ENCODE data around the gene B4GALNT4. TPM values are rescaled to one million over a fixed set of nuclear protein-coding genes. Genes with fewer than 3 reads are reported as not detected.

Gene B4GALNT4
- total RNA-seq, 1 experiment from 2014 or later: 88.0 TPM

- Mint-ChIP-seq H3K27ac (no peak overlapping the region), H3K4me1 (no peaks in the 10 kb centered on the region), H3K9me3 (peaks cover under 1% of the 10 kb centered on the region; the same call in 1 of the 2 replicates), H3K27me3 (ENCODE audit: low read depth) (peaks cover 6% of the 10 kb centered on the region), H3K36me3 (peaks cover 4% of the 10 kb centered on the region), H3K4me3 (no peak overlapping the region)
- POLR2A ChIA-PET: interaction anchor here (0.9 kb wide), 1 partner anchor 10 kb away, joined by 3 read pairs; the partner anchor contains the start of gene PKP3
- TF ChIP-seq CREB1 (CRISPR knock-in tag; IDR thresholded peaks at IDR 0.05) (no peak), FOXK1 (CRISPR knock-in tag; IDR thresholded peaks at IDR 0.05) (no peak), SP1 (CRISPR knock-in tag; conservative IDR thresholded peaks at IDR 0.05) (no peak), KAT7 (CRISPR knock-in tag; IDR thresholded peaks at IDR 0.05; ENCODE audit: borderline replicate concordance) (no peak), ZNF121 (CRISPR knock-in tag; IDR thresholded peaks at IDR 0.05) (no peak), SMAD4 (CRISPR knock-in tag; IDR thresholded peaks at IDR 0.05) (no peak), CREM (CRISPR knock-in tag; IDR thresholded peaks at IDR 0.05) (no peak), TCF7 (CRISPR knock-in tag; IDR thresholded peaks at IDR 0.05; ENCODE audit: low read depth) (no peak), SOX15 (CRISPR knock-in tag; IDR thresholded peaks at IDR 0.05) (no peak), ATF1 (CRISPR knock-in tag; IDR thresholded peaks at IDR 0.05) (no peak), ETV6 (CRISPR knock-in tag; IDR thresholded peaks at IDR 0.05) (no peak), ZNF138 (CRISPR knock-in tag; conservative IDR thresholded peaks at IDR 0.05) (no peak), RORB (CRISPR knock-in tag; IDR thresholded peaks at IDR 0.05) (no peak), TP53 (CRISPR knock-in tag; IDR thresholded peaks at IDR 0.05) (no peak), SMAD3 (CRISPR knock-in tag; IDR thresholded peaks at IDR 0.05; ENCODE audit: borderline replicate concordance) (no peak), ZNF671 (CRISPR knock-in tag; IDR thresholded peaks at IDR 0.05) (no peak)
- TF ChIP-seq, protein P1, sequence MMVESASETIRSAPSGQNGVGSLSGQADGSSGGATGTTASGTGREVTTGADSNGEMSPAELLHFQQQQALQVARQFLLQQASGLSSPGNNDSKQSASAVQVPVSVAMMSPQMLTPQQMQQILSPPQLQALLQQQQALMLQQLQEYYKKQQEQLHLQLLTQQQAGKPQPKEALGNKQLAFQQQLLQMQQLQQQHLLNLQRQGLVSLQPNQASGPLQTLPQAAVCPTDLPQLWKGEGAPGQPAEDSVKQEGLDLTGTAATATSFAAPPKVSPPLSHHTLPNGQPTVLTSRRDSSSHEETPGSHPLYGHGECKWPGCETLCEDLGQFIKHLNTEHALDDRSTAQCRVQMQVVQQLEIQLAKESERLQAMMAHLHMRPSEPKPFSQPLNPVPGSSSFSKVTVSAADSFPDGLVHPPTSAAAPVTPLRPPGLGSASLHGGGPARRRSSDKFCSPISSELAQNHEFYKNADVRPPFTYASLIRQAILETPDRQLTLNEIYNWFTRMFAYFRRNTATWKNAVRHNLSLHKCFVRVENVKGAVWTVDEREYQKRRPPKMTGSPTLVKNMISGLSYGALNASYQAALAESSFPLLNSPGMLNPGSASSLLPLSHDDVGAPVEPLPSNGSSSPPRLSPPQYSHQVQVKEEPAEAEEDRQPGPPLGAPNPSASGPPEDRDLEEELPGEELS (CRISPR knock-in tag; IDR thresholded peaks at IDR 0.05): no peak
- TF ChIP-seq, protein P2, sequence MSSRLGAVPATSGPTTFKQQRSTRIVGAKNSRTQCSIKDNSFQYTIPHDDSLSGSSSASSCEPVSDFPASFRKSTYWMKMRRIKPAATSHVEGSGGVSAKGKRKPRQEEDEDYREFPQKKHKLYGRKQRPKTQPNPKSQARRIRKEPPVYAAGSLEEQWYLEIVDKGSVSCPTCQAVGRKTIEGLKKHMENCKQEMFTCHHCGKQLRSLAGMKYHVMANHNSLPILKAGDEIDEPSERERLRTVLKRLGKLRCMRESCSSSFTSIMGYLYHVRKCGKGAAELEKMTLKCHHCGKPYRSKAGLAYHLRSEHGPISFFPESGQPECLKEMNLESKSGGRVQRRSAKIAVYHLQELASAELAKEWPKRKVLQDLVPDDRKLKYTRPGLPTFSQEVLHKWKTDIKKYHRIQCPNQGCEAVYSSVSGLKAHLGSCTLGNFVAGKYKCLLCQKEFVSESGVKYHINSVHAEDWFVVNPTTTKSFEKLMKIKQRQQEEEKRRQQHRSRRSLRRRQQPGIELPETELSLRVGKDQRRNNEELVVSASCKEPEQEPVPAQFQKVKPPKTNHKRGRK (CRISPR knock-in tag; IDR thresholded peaks at IDR 0.05; ENCODE audit: borderline replicate concordance): no peak
- TF ChIP-seq, protein P3, sequence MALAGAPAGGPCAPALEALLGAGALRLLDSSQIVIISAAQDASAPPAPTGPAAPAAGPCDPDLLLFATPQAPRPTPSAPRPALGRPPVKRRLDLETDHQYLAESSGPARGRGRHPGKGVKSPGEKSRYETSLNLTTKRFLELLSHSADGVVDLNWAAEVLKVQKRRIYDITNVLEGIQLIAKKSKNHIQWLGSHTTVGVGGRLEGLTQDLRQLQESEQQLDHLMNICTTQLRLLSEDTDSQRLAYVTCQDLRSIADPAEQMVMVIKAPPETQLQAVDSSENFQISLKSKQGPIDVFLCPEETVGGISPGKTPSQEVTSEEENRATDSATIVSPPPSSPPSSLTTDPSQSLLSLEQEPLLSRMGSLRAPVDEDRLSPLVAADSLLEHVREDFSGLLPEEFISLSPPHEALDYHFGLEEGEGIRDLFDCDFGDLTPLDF (CRISPR knock-in tag; IDR thresholded peaks at IDR 0.05): no peak
- ATAC-seq: no peak
- DNase-seq (ENCODE audit: low spot score): peak; percentile 9
- CTCF ChIA-PET: interaction anchor here (1.0 kb wide), 1 partner anchor 14 kb away, joined by 3 read pairs; no protein-coding TSS in a partner anchor
Observed at GRCh38 chr11:403761-404431, 34.6 kb downstream of the B4GALNT4 start.

DNA sequence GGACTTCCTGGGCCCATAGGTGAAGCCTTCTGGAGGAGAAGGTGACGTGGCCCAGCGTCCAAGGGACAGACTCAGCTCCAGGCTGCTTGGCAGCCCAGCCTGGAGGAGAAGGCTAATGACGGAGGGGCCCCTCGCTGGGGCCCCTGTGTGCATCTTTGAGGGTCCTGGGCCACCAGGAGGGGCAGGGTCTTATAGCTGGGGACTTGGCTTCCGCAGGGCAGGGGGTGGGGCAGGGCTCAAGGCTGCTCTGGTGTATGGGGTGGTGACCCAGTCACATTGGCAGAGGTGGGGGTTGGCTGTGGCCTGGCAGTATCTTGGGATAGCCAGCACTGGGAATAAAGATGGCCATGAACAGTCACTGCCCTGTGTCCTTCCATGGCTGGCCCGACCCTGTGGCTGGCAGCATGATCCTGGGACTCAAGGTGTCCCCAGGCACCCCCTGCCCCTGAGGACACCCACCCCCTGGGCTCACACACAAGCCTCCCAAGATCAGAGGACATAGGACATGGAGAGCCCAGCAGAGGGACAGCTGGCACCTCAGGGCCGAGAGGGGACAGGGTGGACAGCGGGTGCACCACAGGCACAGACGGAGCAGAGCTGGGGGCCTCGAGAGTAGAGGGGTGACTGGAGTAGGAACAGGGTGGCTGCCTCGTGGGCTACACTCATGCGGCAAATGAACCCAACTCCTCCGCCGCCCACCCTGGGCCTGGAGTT is 35.4 kb downstream of the B4GALNT4 start:
- no peaks in the 10 kb centered on the region for H3K9me3 Mint-ChIP-seq
- DNase-seq (ENCODE audit: low spot score): peak; percentile 10
- ChIA-PET CTCF (interaction anchor here (0.7 to 3.5 kb wide), 5 partner anchors 39 to 154 kb away, joined by 3 to 71 read pairs (median 6); partner anchors contain the start of gene PTDSS2), POLR2A (no interaction called here)
- peaks cover 2% of the 10 kb centered on the region; the same call in 1 of the 2 replicates for H3K36me3 Mint-ChIP-seq
- ATAC-seq: no peak
- H3K4me3 Mint-ChIP-seq: no peak overlapping the region
- H3K27ac Mint-ChIP-seq: no peak overlapping the region
- peaks cover 3% of the 10 kb centered on the region for H3K27me3 Mint-ChIP-seq (ENCODE audit: low read depth)
- no peaks in the 10 kb centered on the region for H3K4me1 Mint-ChIP-seq
- TF ChIP-seq, protein P4, sequence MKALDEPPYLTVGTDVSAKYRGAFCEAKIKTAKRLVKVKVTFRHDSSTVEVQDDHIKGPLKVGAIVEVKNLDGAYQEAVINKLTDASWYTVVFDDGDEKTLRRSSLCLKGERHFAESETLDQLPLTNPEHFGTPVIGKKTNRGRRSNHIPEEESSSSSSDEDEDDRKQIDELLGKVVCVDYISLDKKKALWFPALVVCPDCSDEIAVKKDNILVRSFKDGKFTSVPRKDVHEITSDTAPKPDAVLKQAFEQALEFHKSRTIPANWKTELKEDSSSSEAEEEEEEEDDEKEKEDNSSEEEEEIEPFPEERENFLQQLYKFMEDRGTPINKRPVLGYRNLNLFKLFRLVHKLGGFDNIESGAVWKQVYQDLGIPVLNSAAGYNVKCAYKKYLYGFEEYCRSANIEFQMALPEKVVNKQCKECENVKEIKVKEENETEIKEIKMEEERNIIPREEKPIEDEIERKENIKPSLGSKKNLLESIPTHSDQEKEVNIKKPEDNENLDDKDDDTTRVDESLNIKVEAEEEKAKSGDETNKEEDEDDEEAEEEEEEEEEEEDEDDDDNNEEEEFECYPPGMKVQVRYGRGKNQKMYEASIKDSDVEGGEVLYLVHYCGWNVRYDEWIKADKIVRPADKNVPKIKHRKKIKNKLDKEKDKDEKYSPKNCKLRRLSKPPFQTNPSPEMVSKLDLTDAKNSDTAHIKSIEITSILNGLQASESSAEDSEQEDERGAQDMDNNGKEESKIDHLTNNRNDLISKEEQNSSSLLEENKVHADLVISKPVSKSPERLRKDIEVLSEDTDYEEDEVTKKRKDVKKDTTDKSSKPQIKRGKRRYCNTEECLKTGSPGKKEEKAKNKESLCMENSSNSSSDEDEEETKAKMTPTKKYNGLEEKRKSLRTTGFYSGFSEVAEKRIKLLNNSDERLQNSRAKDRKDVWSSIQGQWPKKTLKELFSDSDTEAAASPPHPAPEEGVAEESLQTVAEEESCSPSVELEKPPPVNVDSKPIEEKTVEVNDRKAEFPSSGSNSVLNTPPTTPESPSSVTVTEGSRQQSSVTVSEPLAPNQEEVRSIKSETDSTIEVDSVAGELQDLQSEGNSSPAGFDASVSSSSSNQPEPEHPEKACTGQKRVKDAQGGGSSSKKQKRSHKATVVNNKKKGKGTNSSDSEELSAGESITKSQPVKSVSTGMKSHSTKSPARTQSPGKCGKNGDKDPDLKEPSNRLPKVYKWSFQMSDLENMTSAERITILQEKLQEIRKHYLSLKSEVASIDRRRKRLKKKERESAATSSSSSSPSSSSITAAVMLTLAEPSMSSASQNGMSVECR (CRISPR knock-in tag; IDR thresholded peaks at IDR 0.05; ENCODE audit: borderline replicate concordance): no peak
- TF ChIP-seq GTF2I (CRISPR knock-in tag; conservative IDR thresholded peaks at IDR 0.05) (no peak), ZNF219 (CRISPR knock-in tag; IDR thresholded peaks at IDR 0.05; ENCODE audit: borderline replicate concordance) (no peak), ZNF263 (CRISPR knock-in tag; IDR thresholded peaks at IDR 0.05; ENCODE audit: low read depth) (no peak), USF1 (CRISPR knock-in tag; IDR thresholded peaks at IDR 0.05) (no peak), RELA (CRISPR knock-in tag; IDR thresholded peaks at IDR 0.05; ENCODE audit: borderline replicate concordance) (no peak), NR3C1 (CRISPR knock-in tag; conservative IDR thresholded peaks at IDR 0.05; ENCODE audit: low read depth) (no peak)

Data from WTC11 (cell line).